Measurements from ENCODE around the gene ERCC1. TPM values are rescaled to one million over a fixed set of nuclear protein-coding genes. Genes with fewer than 3 reads are reported as not detected.

ERCC1 gene
- total and polyA plus RNA-seq, 2 of the 13 experiments (the other 11 are each of a cell fraction or from before 2014, with no cell fraction given) = 40.0 to 66.4 TPM

DNA sequence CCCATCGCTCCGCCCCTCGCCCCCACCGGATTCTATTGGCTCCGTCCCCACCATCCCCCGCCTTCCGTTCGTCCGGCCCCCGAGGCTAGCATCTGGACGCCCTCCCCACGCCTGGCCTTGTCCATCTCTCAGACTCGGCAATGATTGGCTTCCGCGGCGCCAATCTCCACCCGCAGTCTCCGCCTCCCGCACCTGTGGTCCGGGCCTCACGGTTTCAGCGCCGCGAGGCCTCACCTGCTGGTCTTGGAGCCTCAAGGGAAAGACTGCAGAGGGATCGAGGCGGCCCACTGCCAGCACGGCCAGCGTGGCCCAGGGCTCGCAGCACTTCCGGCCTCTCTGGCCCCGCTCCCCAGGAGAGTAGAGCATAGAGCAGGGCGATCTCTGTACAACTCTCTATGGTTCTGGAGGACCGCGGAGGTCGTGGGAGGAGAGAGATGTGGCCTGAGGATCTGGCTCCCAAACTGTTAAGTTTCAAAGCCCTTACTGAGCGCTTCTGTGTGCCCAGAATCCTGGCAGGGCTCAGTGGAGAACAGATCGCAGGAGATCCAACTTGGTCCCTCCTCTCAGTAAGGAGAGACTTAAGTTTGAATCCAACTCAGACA lies at the start of gene ERCC1 (continued):
- TF ChIP-seq GABPA (IDR thresholded peaks at IDR 0.05; ENCODE audit: low read depth, low read length) (peak; percentile 77), GABPA (CRISPR knock-in tag; IDR thresholded peaks at IDR 0.05; ENCODE audit: low read depth) (peak; percentile 95), RXRA (CRISPR knock-in tag; IDR thresholded peaks at IDR 0.05) (peak; percentile 38; the same call in 1 of the 2 replicates), HDAC6 (IDR thresholded peaks at IDR 0.05; ENCODE audit: low read depth, low read length) (no peak), ETV6 (CRISPR knock-in tag; conservative IDR thresholded peaks at IDR 0.05) (0 out of 2 replicates have a peak, but pooled peaks have one; percentile 54), CBFB (CRISPR knock-in tag; IDR thresholded peaks at IDR 0.05) (peak; percentile 74; the same call in 1 of the 2 replicates), ZFP1 (CRISPR knock-in tag; IDR thresholded peaks at IDR 0.05) (peak; percentile 81), KDM4B (CRISPR knock-in tag; IDR thresholded peaks at IDR 0.05) (peak; percentile 22), ZNF768 (CRISPR knock-in tag; IDR thresholded peaks at IDR 0.05) (peak; percentile 52), CHD2 (IDR thresholded peaks at IDR 0.05; ENCODE audit: low read depth, low read length) (peak; percentile 63; the same call in 1 of the 2 replicates), ZEB1 (IDR thresholded peaks at IDR 0.05; ENCODE audit: insufficient replicate concordance, low read depth) (peak; percentile 93), SMAD9 (CRISPR knock-in tag; IDR thresholded peaks at IDR 0.05) (no peak), DR1 (CRISPR knock-in tag; IDR thresholded peaks at IDR 0.05) (peak; percentile 91), ZNF878 (CRISPR knock-in tag; IDR thresholded peaks at IDR 0.05) (0 out of 2 replicates have a peak, but pooled peaks have one; percentile 46), ZNF329 (CRISPR knock-in tag; IDR thresholded peaks at IDR 0.05; ENCODE audit: low read depth) (0 out of 2 replicates have a peak, but pooled peaks have one; percentile 39), ZNF451 (CRISPR knock-in tag; IDR thresholded peaks at IDR 0.05) (no peak), PPARG (CRISPR knock-in tag; conservative IDR thresholded peaks at IDR 0.05) (peak; percentile 52; the same call in 1 of the 2 replicates), MED1 (CRISPR knock-in tag; IDR thresholded peaks at IDR 0.05) (peak; percentile 73), RNF2 (conservative IDR thresholded peaks at IDR 0.05; ENCODE audit: low read depth) (0 out of 2 replicates have a peak, but pooled peaks have one; percentile 32)
- TF ChIP-seq, protein P1, sequence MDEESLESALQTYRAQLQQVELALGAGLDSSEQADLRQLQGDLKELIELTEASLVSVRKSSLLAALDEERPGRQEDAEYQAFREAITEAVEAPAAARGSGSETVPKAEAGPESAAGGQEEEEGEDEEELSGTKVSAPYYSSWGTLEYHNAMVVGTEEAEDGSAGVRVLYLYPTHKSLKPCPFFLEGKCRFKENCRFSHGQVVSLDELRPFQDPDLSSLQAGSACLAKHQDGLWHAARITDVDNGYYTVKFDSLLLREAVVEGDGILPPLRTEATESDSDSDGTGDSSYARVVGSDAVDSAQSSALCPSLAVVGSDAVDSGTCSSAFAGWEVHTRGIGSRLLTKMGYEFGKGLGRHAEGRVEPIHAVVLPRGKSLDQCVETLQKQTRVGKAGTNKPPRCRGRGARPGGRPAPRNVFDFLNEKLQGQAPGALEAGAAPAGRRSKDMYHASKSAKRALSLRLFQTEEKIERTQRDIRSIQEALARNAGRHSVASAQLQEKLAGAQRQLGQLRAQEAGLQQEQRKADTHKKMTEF (CRISPR knock-in tag; IDR thresholded peaks at IDR 0.05) = peak; percentile 89
- TF ChIP-seq, protein P2, sequence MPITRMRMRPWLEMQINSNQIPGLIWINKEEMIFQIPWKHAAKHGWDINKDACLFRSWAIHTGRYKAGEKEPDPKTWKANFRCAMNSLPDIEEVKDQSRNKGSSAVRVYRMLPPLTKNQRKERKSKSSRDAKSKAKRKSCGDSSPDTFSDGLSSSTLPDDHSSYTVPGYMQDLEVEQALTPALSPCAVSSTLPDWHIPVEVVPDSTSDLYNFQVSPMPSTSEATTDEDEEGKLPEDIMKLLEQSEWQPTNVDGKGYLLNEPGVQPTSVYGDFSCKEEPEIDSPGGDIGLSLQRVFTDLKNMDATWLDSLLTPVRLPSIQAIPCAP (CRISPR knock-in tag; IDR thresholded peaks at IDR 0.05; ENCODE audit: low read depth) = no peak
- TF ChIP-seq, protein P3, sequence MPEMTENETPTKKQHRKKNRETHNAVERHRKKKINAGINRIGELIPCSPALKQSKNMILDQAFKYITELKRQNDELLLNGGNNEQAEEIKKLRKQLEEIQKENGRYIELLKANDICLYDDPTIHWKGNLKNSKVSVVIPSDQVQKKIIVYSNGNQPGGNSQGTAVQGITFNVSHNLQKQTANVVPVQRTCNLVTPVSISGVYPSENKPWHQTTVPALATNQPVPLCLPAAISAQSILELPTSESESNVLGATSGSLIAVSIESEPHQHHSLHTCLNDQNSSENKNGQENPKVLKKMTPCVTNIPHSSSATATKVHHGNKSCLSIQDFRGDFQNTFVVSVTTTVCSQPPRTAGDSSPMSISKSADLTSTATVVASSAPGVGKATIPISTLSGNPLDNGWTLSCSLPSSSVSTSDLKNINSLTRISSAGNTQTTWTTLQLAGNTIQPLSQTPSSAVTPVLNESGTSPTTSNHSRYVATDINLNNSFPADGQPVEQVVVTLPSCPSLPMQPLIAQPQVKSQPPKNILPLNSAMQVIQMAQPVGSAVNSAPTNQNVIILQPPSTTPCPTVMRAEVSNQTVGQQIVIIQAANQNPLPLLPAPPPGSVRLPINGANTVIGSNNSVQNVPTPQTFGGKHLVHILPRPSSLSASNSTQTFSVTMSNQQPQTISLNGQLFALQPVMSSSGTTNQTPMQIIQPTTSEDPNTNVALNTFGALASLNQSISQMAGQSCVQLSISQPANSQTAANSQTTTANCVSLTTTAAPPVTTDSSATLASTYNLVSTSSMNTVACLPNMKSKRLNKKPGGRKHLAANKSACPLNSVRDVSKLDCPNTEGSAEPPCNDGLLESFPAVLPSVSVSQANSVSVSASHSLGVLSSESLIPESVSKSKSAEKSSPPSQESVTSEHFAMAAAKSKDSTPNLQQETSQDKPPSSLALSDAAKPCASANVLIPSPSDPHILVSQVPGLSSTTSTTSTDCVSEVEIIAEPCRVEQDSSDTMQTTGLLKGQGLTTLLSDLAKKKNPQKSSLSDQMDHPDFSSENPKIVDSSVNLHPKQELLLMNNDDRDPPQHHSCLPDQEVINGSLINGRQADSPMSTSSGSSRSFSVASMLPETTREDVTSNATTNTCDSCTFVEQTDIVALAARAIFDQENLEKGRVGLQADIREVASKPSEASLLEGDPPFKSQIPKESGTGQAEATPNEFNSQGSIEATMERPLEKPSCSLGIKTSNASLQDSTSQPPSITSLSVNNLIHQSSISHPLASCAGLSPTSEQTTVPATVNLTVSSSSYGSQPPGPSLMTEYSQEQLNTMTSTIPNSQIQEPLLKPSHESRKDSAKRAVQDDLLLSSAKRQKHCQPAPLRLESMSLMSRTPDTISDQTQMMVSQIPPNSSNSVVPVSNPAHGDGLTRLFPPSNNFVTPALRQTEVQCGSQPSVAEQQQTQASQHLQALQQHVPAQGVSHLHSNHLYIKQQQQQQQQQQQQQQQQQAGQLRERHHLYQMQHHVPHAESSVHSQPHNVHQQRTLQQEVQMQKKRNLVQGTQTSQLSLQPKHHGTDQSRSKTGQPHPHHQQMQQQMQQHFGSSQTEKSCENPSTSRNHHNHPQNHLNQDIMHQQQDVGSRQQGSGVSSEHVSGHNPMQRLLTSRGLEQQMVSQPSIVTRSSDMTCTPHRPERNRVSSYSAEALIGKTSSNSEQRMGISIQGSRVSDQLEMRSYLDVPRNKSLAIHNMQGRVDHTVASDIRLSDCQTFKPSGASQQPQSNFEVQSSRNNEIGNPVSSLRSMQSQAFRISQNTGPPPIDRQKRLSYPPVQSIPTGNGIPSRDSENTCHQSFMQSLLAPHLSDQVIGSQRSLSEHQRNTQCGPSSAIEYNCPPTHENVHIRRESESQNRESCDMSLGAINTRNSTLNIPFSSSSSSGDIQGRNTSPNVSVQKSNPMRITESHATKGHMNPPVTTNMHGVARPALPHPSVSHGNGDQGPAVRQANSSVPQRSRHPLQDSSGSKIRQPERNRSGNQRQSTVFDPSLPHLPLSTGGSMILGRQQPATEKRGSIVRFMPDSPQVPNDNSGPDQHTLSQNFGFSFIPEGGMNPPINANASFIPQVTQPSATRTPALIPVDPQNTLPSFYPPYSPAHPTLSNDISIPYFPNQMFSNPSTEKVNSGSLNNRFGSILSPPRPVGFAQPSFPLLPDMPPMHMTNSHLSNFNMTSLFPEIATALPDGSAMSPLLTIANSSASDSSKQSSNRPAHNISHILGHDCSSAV (CRISPR knock-in tag; IDR thresholded peaks at IDR 0.05; ENCODE audit: borderline replicate concordance) = no peak
